CD4-positive, alpha-beta T cell treated with Interleukin-6 at 100 ng/mL for 8 hours (primary cell): ENCODE measurements around the gene SHB.

Experiments
- DNase-seq: peaks from one replicate; pipeline ENCODE4 v3.0.0-alpha.2; 2020; ENCODE audit warnings: mixed read lengths, low spot score

The SHB gene

GRCh38 chr9:38088006-38088925, 19.2 kb upstream of the SHB start:
- peak; percentile 57 for DNase-seq

- no peak for DNase-seq
Observed at GRCh38 chr9:38086496-38086895, 17.5 kb upstream of the SHB start.

- no peak for DNase-seq
Observed at GRCh38 chr9:38085308-38085707, 16.3 kb upstream of the SHB start.

DNA sequence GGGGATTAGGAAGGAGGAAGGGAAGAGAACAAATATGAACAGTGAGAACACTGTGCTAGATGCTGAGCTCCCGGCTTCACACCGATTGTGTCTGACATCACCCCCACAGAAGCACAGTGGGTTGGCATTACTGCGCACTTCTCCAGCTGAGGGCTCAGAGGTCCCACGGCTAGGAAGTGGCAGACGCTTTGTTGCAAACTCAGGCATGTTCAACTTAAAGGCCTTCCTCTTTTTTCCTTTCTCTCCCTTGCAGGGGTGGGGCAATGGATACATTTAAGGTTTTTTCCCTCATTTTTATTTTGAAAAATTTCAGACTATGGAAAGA, 15.5 kb upstream of the SHB start:
- no peak for DNase-seq

DNA sequence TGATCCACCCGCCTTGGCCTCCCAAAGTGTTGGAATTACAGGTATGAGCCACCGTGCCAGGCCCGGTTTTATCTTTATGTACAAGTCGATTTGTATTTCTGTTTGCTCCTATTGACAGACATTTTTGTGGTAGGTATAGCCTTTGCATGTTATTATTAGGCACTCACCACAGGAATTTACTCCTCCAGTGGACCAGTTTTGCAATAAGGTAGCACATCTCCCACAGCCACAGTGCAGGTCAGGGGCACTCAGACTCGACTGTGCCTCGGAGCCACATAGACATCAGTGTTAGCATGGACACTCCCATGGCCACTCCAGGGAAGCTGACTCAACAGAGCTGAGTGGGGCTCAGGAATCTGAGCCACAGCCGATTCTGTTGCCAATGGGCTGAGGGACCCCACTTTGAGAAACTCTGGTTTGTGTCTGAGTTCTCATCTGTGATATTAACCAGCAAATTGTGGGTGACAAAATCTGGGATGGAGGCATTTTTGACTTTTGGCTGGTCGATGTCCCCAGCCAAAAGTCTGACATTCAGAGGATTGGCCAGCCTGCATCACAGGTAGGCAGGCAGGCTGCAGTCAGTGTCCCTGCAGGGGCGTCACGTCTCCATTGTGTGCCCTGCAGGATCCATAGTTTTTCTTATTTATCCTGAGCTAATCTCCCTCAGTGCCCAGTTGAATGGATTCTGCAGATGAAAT, 15.0 kb upstream of the SHB start:
- DNase-seq = no peak

DNA sequence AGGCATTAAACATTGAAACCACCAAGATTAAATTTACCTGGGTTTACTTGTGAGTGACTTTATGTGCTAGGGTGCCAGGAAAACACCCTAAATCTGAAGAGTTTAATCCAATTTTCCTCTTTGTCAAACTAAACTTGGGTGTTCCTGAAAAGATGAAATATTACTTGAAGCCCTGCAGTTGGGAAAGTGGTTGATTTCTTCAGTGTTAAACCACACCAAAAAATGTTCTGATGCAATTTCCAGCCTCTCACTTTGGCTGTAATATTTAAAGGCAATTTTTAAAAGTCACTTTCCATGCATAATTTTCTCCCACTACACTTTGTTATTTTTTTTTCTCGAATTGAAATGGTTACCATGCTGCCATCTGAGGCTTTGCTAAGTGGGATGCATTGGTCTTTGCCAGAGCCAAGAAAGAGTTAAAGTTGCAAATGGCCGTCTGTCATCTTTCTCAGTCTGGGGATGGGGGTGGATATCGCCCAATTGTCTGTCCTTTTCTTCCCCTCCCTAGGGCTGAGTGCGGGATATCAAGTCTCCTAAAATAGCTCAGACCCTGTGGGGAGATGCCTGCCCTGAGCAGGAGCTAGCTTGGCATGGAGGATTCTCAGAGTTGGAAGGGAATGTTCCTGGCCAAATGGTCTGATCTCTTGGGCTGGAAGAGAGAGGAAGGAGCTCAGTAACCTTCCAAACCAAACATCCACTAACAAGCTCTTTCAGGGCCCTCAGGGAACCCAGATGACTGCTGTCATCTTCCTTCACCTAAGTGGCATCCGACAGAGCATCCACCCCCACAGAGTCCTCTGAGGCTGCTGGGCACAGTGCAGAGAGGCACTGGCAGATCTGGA, 13.6 kb upstream of the SHB start:
- DNase-seq = no peak

- no peak for DNase-seq
Observed at GRCh38 chr9:38081356-38082108, 12.5 kb upstream of the SHB start.

DNA sequence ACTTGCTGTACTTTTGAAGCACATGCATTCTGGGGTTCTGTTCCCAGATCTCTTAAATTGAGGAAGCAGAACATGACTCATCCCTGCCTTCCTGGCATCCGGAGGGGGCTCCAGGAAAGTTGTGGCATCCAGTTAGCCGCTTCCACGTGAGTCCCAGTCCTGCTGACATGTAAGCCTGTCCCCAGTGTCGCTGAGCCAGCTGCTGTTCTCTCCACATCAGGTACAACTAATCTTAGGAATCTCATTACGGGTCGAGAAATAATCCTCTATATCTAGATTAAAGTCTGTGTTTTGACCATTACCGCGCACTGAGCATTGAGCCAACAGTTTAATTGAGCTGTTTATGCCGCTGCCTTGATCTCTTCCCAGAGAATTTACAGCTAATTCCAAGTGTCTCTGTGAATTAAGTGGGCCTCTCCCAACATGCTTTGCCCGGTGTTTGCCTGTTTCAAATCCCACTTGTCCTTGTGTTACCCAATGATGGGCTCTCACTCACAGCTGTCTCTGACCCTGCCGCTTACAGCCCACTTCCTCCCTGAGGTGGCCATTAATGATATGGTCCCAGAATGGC, 10.5 kb upstream of the SHB start:
- DNase-seq = no peak

DNA sequence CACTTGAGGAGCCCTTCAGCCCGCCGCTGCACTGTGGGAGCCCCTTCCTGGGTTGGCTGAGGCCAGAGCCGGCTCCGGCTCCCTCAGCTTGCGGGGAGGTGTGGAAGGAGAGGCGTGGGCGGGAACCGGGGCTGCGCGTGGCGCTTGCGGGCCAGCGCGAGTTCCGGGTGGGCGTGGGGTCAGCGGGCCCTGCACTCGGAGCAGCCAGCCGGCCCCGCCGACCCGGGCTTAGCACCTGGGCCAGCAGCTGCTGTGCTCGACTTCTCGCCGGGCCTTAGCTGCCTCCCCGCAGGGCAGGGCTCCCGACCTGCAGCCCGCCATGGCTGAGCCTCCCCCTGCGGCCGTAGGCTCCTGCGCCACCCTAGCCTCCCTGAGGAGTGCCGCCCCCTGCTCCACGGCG, 6.2 kb upstream of the SHB start:
- no peak for DNase-seq

DNA sequence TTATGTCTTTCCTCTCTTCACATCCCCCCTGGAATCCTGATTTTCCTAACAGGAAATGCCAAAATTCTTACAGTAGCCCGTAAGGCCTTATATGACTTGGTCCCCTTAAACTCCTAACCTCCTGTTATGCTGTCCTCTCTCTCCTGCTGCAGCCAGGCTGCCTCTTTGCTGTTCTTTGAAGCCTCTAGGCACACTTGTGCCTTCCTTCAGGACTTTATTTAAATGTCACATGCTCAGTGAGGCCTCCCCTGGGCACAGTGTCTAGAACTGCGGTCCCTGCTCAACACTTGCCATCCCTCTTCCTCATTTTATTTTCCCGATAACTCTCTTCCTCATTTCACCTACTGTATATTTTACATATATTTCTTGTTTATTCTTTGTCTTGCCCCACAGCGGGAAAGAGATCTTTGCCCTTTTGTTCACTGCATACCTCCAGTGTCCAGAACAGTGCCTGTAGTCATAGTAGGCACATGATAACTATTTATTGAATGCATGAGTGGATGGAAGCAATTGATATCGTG, 5.5 kb upstream of the SHB start:
- DNase-seq = no peak

DNA sequence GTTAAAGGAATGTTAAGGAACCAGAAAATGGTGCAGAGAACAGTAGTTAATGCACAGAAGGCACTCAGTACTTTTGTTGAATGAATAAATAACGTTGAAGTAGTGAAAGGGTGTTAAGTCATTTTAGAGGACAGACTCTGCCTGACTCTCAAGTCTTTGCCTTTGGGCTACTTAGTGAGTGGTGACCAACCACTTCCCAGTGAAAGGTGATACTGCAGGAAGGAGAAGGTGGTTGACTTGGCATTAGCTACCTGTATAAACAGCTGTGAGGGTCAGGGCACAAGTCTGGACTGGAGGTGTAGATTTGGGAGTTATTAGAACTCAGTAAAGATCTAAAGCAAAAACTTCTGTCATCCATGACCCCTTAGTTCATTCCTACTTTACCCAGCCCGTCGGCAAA, 4.9 kb upstream of the SHB start:
- no peak for DNase-seq

DNA sequence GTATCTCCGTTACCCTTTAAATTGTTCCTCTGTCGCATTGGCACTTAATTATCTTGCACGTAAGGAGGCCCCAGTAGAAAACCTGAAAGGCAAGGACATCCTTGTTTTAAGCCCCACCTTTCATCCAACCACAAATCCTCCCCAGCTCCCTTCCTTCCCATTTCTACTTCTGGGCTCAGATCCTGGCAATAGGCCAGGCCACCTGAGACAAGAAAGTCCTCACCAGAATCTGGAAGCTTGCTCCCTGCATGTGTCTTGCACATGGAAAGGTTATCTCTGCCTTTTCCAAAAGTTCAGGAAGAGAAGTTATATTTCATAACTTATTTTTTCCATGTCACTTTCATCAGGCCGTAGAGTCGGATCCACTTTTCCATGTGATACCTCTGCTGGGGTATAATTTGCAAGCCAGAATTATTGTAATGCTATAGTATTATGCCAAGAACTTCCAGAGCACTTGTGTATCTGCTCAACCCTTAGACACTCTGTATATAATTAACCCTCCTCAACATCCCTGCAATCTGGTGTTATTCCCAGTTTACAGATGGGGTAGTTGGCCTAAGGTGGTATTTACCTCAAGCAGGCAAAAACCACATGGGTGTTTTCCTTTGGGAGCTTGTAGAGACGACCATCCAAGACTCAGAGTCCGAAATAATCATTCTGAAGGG, 2.6 kb upstream of the SHB start:
- DNase-seq = no peak

GRCh38 chr9:38067859-38068681, 957 bp downstream of the SHB start:
- DNase-seq = no peak

DNA sequence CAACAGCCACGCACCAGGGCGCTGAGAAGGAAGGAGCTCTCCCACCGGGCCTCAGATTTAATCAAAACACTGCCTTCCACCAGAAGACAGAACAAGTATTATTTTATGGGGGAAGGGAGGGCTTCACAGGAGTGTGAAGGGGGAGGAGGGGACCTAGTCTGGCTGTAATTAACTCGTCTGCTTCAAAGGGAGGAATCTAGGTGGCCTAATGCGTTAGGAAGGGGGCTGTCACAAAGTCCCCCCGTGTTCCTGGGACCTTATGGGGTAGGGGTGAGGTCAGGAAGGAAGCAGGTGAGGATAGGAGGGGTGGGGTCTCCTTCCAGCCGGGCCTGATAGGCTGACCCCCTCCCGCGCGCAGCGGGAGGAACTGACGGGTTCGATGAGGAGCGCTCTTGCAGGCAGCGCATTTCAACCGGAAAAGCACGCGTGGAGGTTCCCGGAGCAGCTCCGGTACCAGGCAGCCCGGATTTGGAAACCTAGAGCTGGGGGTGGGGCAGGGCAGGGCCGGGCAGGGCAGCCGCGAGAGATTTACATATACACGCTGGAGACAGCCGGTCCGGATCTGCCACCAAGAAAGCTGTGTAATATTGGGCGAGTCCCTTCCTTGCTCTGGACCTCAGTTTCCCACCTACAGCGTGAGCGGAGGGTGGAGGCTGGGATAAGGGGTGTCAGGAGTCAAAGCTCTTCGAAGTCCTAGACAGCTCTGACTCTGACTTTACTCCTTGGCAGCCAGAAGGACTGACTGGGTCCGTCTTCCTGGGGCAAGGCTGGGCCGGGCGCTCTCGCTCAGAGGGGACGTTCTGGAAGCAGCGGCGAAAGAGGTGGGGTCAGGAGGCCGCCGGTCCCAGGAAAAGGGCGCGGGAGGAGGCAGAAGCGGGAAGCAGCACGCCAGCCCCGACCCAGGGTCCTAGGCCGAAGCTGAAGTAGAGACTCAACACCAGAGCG, 1.8 kb downstream of the SHB start:
- DNase-seq = peak; percentile 26

DNA sequence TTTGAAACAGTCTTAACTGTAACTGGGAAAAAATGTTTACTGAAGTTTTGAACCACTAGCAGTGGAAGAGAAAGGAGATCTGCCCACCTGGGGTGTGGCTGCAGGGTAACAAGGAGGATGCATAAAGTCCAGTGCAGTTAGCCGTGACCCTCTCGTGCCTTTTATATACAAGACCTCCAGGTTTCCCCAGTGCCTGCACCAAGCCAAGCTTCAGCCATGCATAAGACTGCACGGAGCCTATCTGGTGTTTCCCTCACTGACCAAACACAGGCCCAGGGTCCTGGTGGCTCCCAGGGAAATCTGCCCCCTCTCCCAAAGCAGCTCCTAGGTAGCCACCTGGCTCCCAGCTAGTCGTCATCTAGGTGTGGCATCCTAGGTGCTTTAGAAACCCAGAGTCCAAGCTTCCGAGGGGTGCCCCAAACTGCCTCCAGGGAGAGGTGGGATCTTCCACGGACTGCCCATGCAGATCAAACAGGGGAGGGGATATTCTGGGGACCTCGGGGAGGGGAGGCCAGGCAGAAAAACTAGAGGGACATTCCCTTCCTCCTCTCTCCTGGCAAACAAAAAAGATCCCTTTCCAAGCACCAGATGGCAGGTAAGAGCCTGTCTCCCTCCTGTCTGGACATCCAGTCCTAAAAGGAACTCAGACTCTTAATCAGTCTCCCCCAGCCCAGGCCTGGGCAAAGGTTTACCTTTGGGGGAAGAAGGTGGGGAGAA, 2.7 kb downstream of the SHB start:
- DNase-seq = no peak

- no peak for DNase-seq
Observed at GRCh38 chr9:38065369-38066075, 3.5 kb downstream of the SHB start.

- DNase-seq = no peak
Observed at GRCh38 chr9:38064842-38065368, 4.1 kb downstream of the SHB start.
